ENCODE measurements around the gene MRPS27.

MRPS27 gene

GRCh38 chr5:72346398-72346797, 26.4 kb upstream of the MRPS27 start:
- no peak for DNase-seq (ENCODE audit: low read depth)
- H3K4me3 ChIP-seq (ENCODE audit: low read depth, low read length): no peak overlapping the region
- TF ChIP-seq MYC (IDR thresholded peaks at IDR 0.05; ENCODE audit: low read depth, low read length): no peak
- no peak for TF ChIP-seq POLR2A (IDR thresholded peaks at IDR 0.05; ENCODE audit: extremely low read depth, insufficient read length)
- no peak for TF ChIP-seq MAX (IDR thresholded peaks at IDR 0.05; ENCODE audit: low read depth, low read length)
- TF ChIP-seq, protein P1, sequence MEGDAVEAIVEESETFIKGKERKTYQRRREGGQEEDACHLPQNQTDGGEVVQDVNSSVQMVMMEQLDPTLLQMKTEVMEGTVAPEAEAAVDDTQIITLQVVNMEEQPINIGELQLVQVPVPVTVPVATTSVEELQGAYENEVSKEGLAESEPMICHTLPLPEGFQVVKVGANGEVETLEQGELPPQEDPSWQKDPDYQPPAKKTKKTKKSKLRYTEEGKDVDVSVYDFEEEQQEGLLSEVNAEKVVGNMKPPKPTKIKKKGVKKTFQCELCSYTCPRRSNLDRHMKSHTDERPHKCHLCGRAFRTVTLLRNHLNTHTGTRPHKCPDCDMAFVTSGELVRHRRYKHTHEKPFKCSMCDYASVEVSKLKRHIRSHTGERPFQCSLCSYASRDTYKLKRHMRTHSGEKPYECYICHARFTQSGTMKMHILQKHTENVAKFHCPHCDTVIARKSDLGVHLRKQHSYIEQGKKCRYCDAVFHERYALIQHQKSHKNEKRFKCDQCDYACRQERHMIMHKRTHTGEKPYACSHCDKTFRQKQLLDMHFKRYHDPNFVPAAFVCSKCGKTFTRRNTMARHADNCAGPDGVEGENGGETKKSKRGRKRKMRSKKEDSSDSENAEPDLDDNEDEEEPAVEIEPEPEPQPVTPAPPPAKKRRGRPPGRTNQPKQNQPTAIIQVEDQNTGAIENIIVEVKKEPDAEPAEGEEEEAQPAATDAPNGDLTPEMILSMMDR (IDR thresholded peaks at IDR 0.05; ENCODE audit: low read depth, low read length): no peak

DNA sequence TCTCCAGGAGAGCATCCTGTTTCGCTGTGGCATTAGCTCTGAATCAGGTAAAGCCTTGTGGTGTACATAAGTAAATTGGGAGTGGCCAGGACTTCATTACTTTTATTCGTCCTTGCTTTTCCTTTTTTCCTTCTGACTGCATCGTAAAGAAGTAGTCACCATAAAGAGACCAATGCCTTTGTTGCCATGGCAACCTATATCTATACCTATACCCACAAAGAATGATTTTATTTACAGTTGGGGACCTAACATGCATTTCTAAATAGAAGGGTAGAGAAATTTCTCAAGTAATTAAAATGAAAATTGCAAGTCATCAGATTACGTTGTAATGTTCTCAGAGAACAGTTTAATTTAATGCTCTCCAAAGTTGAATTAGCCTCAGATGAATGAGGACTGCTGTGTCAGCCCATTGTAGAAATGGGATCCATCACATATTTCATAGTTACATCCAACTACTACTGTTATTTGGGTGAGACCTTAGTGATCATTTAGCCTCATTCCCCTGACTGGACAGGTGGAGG, 18.7 kb upstream of the MRPS27 start:
- TF ChIP-seq, protein P1 (IDR thresholded peaks at IDR 0.05; ENCODE audit: low read depth, low read length): no peak
- no peak for TF ChIP-seq MYC (IDR thresholded peaks at IDR 0.05; ENCODE audit: low read depth, low read length)
- no peak for TF ChIP-seq MAX (IDR thresholded peaks at IDR 0.05; ENCODE audit: low read depth, low read length)
- no peak for TF ChIP-seq POLR2A (IDR thresholded peaks at IDR 0.05; ENCODE audit: extremely low read depth, insufficient read length)
- H3K4me3 ChIP-seq (ENCODE audit: low read depth, low read length): no peak overlapping the region
- DNase-seq (ENCODE audit: low read depth): no peak

- TF ChIP-seq, protein P1 (IDR thresholded peaks at IDR 0.05; ENCODE audit: low read depth, low read length): no peak
- TF ChIP-seq MYC (IDR thresholded peaks at IDR 0.05; ENCODE audit: low read depth, low read length) (no peak), POLR2A (IDR thresholded peaks at IDR 0.05; ENCODE audit: extremely low read depth, insufficient read length) (no peak), MAX (IDR thresholded peaks at IDR 0.05; ENCODE audit: low read depth, low read length) (no peak)
- no peak for DNase-seq (ENCODE audit: low read depth)
Measured at GRCh38 chr5:72337159-72337558, 17.1 kb upstream of the MRPS27 start.

GRCh38 chr5:72330712-72331111, 10.7 kb upstream of the MRPS27 start:
- no peak overlapping the region for H3K4me3 ChIP-seq (ENCODE audit: low read depth, low read length)
- TF ChIP-seq POLR2A (IDR thresholded peaks at IDR 0.05; ENCODE audit: extremely low read depth, insufficient read length) (no peak), MAX (IDR thresholded peaks at IDR 0.05; ENCODE audit: low read depth, low read length) (no peak), MYC (IDR thresholded peaks at IDR 0.05; ENCODE audit: low read depth, low read length) (no peak)
- TF ChIP-seq, protein P1 (IDR thresholded peaks at IDR 0.05; ENCODE audit: low read depth, low read length): no peak
- DNase-seq (ENCODE audit: low read depth): no peak

More at GRCh38 chr5:72337159-72337558, 17.1 kb upstream of the MRPS27 start:
- H3K4me3 ChIP-seq (ENCODE audit: low read depth, low read length): no peak overlapping the region

- TF ChIP-seq, protein P1 (IDR thresholded peaks at IDR 0.05; ENCODE audit: low read depth, low read length): no peak
- TF ChIP-seq POLR2A (IDR thresholded peaks at IDR 0.05; ENCODE audit: extremely low read depth, insufficient read length) (no peak), MAX (IDR thresholded peaks at IDR 0.05; ENCODE audit: low read depth, low read length) (no peak)
Measured at GRCh38 chr5:72328172-72328571, 8.1 kb upstream of the MRPS27 start.

GRCh38 chr5:72326306-72326649, 6.2 kb upstream of the MRPS27 start:
- no peak for TF ChIP-seq MYC (IDR thresholded peaks at IDR 0.05; ENCODE audit: low read depth, low read length)
- TF ChIP-seq, protein P1 (IDR thresholded peaks at IDR 0.05; ENCODE audit: low read depth, low read length): no peak
- TF ChIP-seq POLR2A (IDR thresholded peaks at IDR 0.05; ENCODE audit: extremely low read depth, insufficient read length): no peak
- TF ChIP-seq MAX (IDR thresholded peaks at IDR 0.05; ENCODE audit: low read depth, low read length): no peak
- no peak overlapping the region for H3K4me3 ChIP-seq (ENCODE audit: low read depth, low read length)
- DNase-seq (ENCODE audit: low read depth): no peak

More at GRCh38 chr5:72328172-72328571, 8.1 kb upstream of the MRPS27 start:
- H3K4me3 ChIP-seq (ENCODE audit: low read depth, low read length): no peak overlapping the region
- no peak for DNase-seq (ENCODE audit: low read depth)
